Gastrocnemius medialis (tissue), 4 donors: ENCODE measurements around the gene ALKBH6. TPM values are rescaled to one million over a fixed set of nuclear protein-coding genes. Genes with fewer than 3 reads are reported as not detected.

Experiments used
- ATAC-seq, 2 donors: fragments of 150-250 bp; one replicate each; pipeline ENCODE4 v1.9.1; 2016
- DNase-seq, 2 donors: peaks; one replicate each; pipeline ENCODE4 v3.0.0-alpha.2; 2019
- H3K27ac ChIP-seq, 4 donors: fragments of 200-600 bp; sonication (generic); 1 replicate in 1 of 4; 2 replicates in 3 of 4; pipeline ENCODE4 v1.5.1; 2016 to 2018; ENCODE audit warnings: mild to moderate bottlenecking in 2 of 4, moderate library complexity in 1 of 4
- H3K27me3 ChIP-seq, 3 donors: fragments of 200-600 bp; sonication (generic) in 2 of 3; 1 replicate in 1 of 3; 2 replicates in 2 of 3; pipeline versions ENCODE4 v1.5.1 to v1.6.0; 2016 to 2019; ENCODE audit warnings: mild to moderate bottlenecking in 1 of 3, moderate library complexity in 1 of 3
- H3K36me3 ChIP-seq, 2 donors: fragments of 200-600 bp; sonication (generic) in 1 of 2; one replicate each; pipeline ENCODE4 v1.5.1; 2017 to 2018
- H3K4me1 ChIP-seq, 2 donors: fragments of 200-600 bp; sonication (generic) in 1 of 2; one replicate each; pipeline ENCODE4 v1.5.1; 2016 to 2017; ENCODE audit warnings: mild to moderate bottlenecking in 2 of 2
- H3K4me3 ChIP-seq, 4 donors: fragments of 200-600 bp; sonication (generic) in 3 of 4; 1 replicate in 1 of 4; 2 replicates in 3 of 4; pipeline ENCODE4 v1.5.1; 2016 to 2019; ENCODE audit warnings: mild to moderate bottlenecking in 2 of 4
- H3K9me3 ChIP-seq, 3 donors: fragments of 200-600 bp; sonication (generic) in 2 of 3; 1 replicate in 1 of 3; 2 replicates in 2 of 3; pipeline ENCODE4 v1.5.1; 2016 to 2019
- CTCF ChIP-seq, 5 experiments: fragments of 450-650 bp in 3 of 5; fragments of 200-600 bp in 2 of 5; sonication (generic) in 2 of 5; IDR thresholded peaks in 4 of 5; conservative IDR thresholded peaks in 1 of 5; 1 replicate in 4 of 5; 2 replicates in 1 of 5; pipeline ENCODE4 v1.5.1; 2016 to 2019; ENCODE audit warnings: antibody characterized with exemption in 5 of 5, mild to moderate bottlenecking in 3 of 5, moderate library complexity in 3 of 5
- POLR2A ChIP-seq, 2 donors: fragments of 450-650 bp; IDR thresholded peaks; one replicate each; pipeline ENCODE4 v1.6.1; 2017; ENCODE audit warnings: antibody characterized with exemption in 2 of 2, mild to moderate bottlenecking in 2 of 2, moderate library complexity in 2 of 2
- in situ Hi-C, 4 donors: fragments of 200-750 bp; cut with MboI; loops; one replicate each; pipeline versions ENCODE4 v1.15.0 to v1.8.0; 2017; ENCODE audit warnings: low sequenced_read_pairs in 4 of 4
- intact Hi-C: fragments of 100-400 bp; cut with DNase I; formaldehyde crosslinking; loops from one replicate; pipeline ENCODE4 v1.15.1; 2023; ENCODE audit warnings: low total_unique reads
- total RNA-seq, 4 donors: library from RNA; depleted of rRNA; stranded (reverse); fragments of >200 nt; gene quantifications; one replicate each; pipeline versions ENCODE4 v1.1.0 to v1.2.3, GENCODE V29; 2016

Gene ALKBH6
- total RNA-seq, 4 donors from 2014 or later: 10.6 to 50.1 (median 19.0) TPM

- in situ Hi-C loops (no loop called here), intact Hi-C loops (no loop called here)
- TF ChIP-seq CTCF (IDR thresholded peaks at IDR 0.05 in 4 of 5, conservative IDR thresholded peaks at IDR 0.05 in 1 of 5) (no peak), POLR2A (IDR thresholded peaks at IDR 0.05) (no peak)
- H3K4me3 ChIP-seq: no peak overlapping the region
- H3K27me3 ChIP-seq: peaks cover 6 to 10% (median 8%) of the 10 kb centered on the region in 3 donors
- ATAC-seq (no peak), DNase-seq (no peak)
- no peaks in the 10 kb centered on the region for H3K9me3 ChIP-seq
- H3K36me3 ChIP-seq: no peaks in the 10 kb centered on the region
- H3K4me1 ChIP-seq: no peaks in the 10 kb centered on the region
- H3K27ac ChIP-seq: no peak overlapping the region
Measured at GRCh38 chr19:35978832-35979365, 35.1 kb downstream of the ALKBH6 start.

- H3K4me1 ChIP-seq: no peaks in the 10 kb centered on the region
- DNase-seq: no peak
- in situ Hi-C loops: no loop called here
Measured at GRCh38 chr19:35978271-35978670, 35.7 kb downstream of the ALKBH6 start.

GRCh38 chr19:35977446-35978222 lies 36.4 kb downstream of the ALKBH6 start:
- DNase-seq (no peak), ATAC-seq (no peak)
- Histone ChIP-seq H3K4me3 (no peak overlapping the region), H3K36me3 (no peaks in the 10 kb centered on the region), H3K9me3 (no peaks in the 10 kb centered on the region), H3K27ac (no peak overlapping the region), H3K27me3 (peaks cover 6 to 10% (median 8%) of the 10 kb centered on the region in 3 donors), H3K4me1 (no peaks in the 10 kb centered on the region)
- in situ Hi-C loops: no loop called here
- intact Hi-C loops: no loop called here
- TF ChIP-seq POLR2A (IDR thresholded peaks at IDR 0.05) (no peak), CTCF (IDR thresholded peaks at IDR 0.05 in 4 of 5, conservative IDR thresholded peaks at IDR 0.05 in 1 of 5) (no peak)

More at GRCh38 chr19:35978271-35978670, 35.7 kb downstream of the ALKBH6 start:
- no peak for ATAC-seq
- TF ChIP-seq POLR2A (IDR thresholded peaks at IDR 0.05) (no peak), CTCF (IDR thresholded peaks at IDR 0.05 in 4 of 5, conservative IDR thresholded peaks at IDR 0.05 in 1 of 5) (no peak)
- Histone ChIP-seq H3K27ac (no peak overlapping the region), H3K27me3 (peaks cover 6 to 10% (median 8%) of the 10 kb centered on the region in 3 donors), H3K4me3 (no peak overlapping the region), H3K36me3 (no peaks in the 10 kb centered on the region), H3K9me3 (no peaks in the 10 kb centered on the region)
- intact Hi-C loops: no loop called here

- intact Hi-C loops: no loop called here
- in situ Hi-C loops: no loop called here
- no peak for ATAC-seq
- TF ChIP-seq CTCF (IDR thresholded peaks at IDR 0.05 in 4 of 5, conservative IDR thresholded peaks at IDR 0.05 in 1 of 5) (no peak), POLR2A (IDR thresholded peaks at IDR 0.05) (no peak)
- DNase-seq: no peak
- Histone ChIP-seq H3K27ac (no peak overlapping the region), H3K4me3 (no peak overlapping the region), H3K4me1 (no peaks in the 10 kb centered on the region), H3K36me3 (no peaks in the 10 kb centered on the region), H3K9me3 (no peaks in the 10 kb centered on the region), H3K27me3 (peaks cover 6 to 10% (median 8%) of the 10 kb centered on the region in 3 donors)
Measured at GRCh38 chr19:35975608-35976214, 38.3 kb downstream of the ALKBH6 start.
